GM12873 (cell line): ENCODE results near the gene RAX.

Experiments
- CTCF ChIP-seq: IDR thresholded peaks from 2 replicates; pipeline ENCODE4 v1.5.1; 2012; ENCODE audit warnings: low read depth, mild to moderate bottlenecking, moderate library complexity, low read length, control low read depth; ENCODE audit not compliant: insufficient read depth; ENCODE audit errors: missing control alignments

The RAX gene

GRCh38 chr18:59267503-59268126 lies 5.6 kb downstream of the RAX start:
- TF ChIP-seq CTCF: no peak

- no peak for TF ChIP-seq CTCF
These were observed 6.3 kb downstream of the RAX start for GRCh38 chr18:59266886-59267502.

DNA sequence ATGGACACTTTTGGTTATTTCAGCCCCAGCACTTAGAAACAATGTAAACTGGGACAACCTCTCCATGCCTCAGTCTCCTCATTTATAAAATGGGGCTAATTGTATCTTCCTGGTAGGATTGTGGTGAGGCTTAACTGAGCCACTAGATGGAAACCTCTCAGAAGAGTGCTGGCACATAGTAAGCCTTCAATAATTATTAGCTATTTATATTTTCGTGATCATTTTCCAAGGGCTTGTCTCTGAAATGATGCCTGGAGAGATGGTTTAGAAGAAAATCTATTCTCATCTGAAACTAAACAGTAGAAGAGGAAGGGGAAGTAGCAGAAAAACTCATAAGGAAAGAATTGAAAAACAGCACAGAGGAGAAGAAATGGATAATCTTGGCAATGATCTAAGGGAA lies 6.8 kb downstream of the RAX start:
- TF ChIP-seq CTCF: no peak

GRCh38 chr18:59265974-59266369 lies 7.3 kb downstream of the RAX start:
- no peak for TF ChIP-seq CTCF

GRCh38 chr18:59265246-59265973 lies 7.8 kb downstream of the RAX start:
- TF ChIP-seq CTCF: no peak

DNA sequence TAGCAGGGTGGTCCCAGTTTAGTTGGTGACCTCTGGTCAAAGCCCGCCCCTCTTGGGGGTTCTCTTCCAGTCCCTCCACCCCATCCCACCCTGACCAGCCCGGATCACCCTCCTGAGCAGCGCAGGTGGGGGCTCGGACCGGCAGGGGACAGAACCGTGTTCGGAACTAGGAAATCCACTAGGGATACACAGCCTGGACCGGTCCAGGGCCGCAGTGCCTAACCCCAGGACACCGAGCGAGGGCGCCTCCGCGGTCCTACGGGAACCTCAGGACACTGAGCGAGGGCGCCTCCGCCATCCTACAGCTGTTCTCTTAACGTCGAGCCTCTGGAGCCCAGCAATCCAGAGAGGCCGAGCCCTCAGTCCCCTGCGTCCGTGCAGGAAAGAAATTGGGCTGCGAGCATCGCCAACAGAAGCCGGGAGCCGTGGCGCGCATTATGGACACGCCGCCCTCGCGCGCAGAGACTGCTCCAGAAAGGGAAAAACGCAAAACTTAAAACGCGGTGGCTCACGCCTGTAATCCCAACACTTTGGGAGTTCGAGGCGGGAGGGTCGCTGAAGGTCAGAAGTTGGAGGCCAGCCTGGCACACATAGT lies 8.5 kb downstream of the RAX start:
- TF ChIP-seq CTCF: no peak

- TF ChIP-seq CTCF: no peak
These were observed 9.1 kb downstream of the RAX start for GRCh38 chr18:59264121-59264571.
